Testis (tissue), 3 donors: ENCODE measurements around the gene RNF113B. TPM values are rescaled to one million over a fixed set of nuclear protein-coding genes. Genes with fewer than 3 reads are reported as not detected.

ENCODE experiments used
- DNase-seq: peaks from one replicate; pipeline ENCODE4 v3.0.0-alpha.2; 2019
- H3K27ac ChIP-seq, 2 donors: fragments of 200-600 bp; sonication (generic); one replicate each; pipeline ENCODE4 v1.5.1; 2019
- H3K27me3 ChIP-seq: fragments of 200-600 bp; sonication (generic); one replicate; pipeline ENCODE4 v1.5.1; 2019
- H3K36me3 ChIP-seq: fragments of 200-600 bp; sonication (generic); one replicate; pipeline ENCODE4 v1.5.1; 2017; ENCODE audit warnings: low read depth; ENCODE audit errors: missing control alignments
- H3K4me1 ChIP-seq: fragments of 200-600 bp; sonication (generic); one replicate; pipeline ENCODE4 v1.5.1; 2019
- H3K4me3 ChIP-seq, 2 donors: fragments of 200-600 bp; sonication (generic); one replicate each; pipeline ENCODE4 v1.5.1; 2017 to 2019
- H3K9me3 ChIP-seq: fragments of 200-600 bp; sonication (generic); one replicate; pipeline ENCODE4 v1.5.1; 2017
- POLR2A ChIP-seq: fragments of 450-650 bp; IDR thresholded peaks from one replicate; pipeline ENCODE4 v1.6.1; 2017; ENCODE audit warnings: antibody characterized with exemption, mild to moderate bottlenecking, moderate library complexity
- WGBS, 2 donors: methylation state at CpG; one replicate each; pipeline ENCODE4 v1.1.5; 2018; 5-methylcytosine and 5-hydroxymethylcytosine counted together
- intact Hi-C: fragments of 100-400 bp; cut with DNase I; formaldehyde crosslinking; loops from one replicate; pipeline ENCODE4 v1.15.1; 2023; ENCODE audit warnings: low total_unique reads
- polyA plus RNA-seq: library from polyadenylated mRNA; stranded (reverse); fragments of 350-450 nt; fragmentation: Illumina TruSeq; extraction: RNeasy Lipid Tissue Mini Kit (QIAGEN cat#74804); gene quantifications from one replicate; pipeline ENCODE4 v1.2.3, GENCODE V29; 2014; ENCODE audit warnings: low read depth, low replicate concordance; ENCODE audit not compliant: insufficient read depth
- total RNA-seq, 2 donors: library from RNA; depleted of rRNA; stranded (reverse); fragments of >200 nt; gene quantifications; one replicate each; pipeline ENCODE4 v1.2.3, GENCODE V29; 2016
- TF ChIP-seq, protein P1 (sequence below), 3 experiments: fragments of 450-650 bp in 2 of 3; fragments of 200-600 bp in 1 of 3; sonication (generic) in 1 of 3; IDR thresholded peaks; one replicate each; pipeline ENCODE4 v1.5.1; 2016 to 2019; ENCODE audit warnings: antibody characterized with exemption in 3 of 3, mild to moderate bottlenecking in 2 of 3, moderate library complexity in 1 of 3

Gene RNF113B
- total and polyA plus RNA-seq, 3 donors from 2014 or later = 33.6 to 117 (median 41.5) TPM

- no peak for DNase-seq
- intact Hi-C loops = no loop called here
- Histone ChIP-seq H3K9me3 (no peaks in the 10 kb centered on the region), H3K4me1 (peaks cover 13% of the 10 kb centered on the region), H3K36me3 (no peaks in the 10 kb centered on the region), H3K27me3 (no peaks in the 10 kb centered on the region), H3K27ac (no peak overlapping the region), H3K4me3 (no peak overlapping the region)
- 91 to 97% methylated on average over 10 to 14 of the region's 14 CpGs for WGBS, 2 donors
- no peak for TF ChIP-seq POLR2A
- TF ChIP-seq, protein P1, sequence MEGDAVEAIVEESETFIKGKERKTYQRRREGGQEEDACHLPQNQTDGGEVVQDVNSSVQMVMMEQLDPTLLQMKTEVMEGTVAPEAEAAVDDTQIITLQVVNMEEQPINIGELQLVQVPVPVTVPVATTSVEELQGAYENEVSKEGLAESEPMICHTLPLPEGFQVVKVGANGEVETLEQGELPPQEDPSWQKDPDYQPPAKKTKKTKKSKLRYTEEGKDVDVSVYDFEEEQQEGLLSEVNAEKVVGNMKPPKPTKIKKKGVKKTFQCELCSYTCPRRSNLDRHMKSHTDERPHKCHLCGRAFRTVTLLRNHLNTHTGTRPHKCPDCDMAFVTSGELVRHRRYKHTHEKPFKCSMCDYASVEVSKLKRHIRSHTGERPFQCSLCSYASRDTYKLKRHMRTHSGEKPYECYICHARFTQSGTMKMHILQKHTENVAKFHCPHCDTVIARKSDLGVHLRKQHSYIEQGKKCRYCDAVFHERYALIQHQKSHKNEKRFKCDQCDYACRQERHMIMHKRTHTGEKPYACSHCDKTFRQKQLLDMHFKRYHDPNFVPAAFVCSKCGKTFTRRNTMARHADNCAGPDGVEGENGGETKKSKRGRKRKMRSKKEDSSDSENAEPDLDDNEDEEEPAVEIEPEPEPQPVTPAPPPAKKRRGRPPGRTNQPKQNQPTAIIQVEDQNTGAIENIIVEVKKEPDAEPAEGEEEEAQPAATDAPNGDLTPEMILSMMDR (IDR thresholded peaks at IDR 0.05) = no peak
These were observed 11.6 kb upstream of the RNF113B start for GRCh38 chr13:98188544-98189166.

- intact Hi-C loops = no loop called here
- Histone ChIP-seq H3K27me3 (no peaks in the 10 kb centered on the region), H3K9me3 (no peaks in the 10 kb centered on the region), H3K36me3 (no peaks in the 10 kb centered on the region), H3K27ac (peak overlapping the region in 1 of 2 donors; percentile 20), H3K4me3 (no peak overlapping the region), H3K4me1 (peaks cover 13% of the 10 kb centered on the region)
- TF ChIP-seq POLR2A = no peak
- WGBS, 2 donors = 56 to 66% methylated on average over 7 of the region's 7 CpGs
- peak; percentile 36 for DNase-seq
These were observed 10.8 kb upstream of the RNF113B start for GRCh38 chr13:98187965-98188261.

GRCh38 chr13:98187155-98187964 lies 10.3 kb upstream of the RNF113B start:
- H3K27ac ChIP-seq = peak overlapping the region in 1 of 2 donors; percentile 20
- H3K36me3 ChIP-seq = no peaks in the 10 kb centered on the region
- peaks cover 18% of the 10 kb centered on the region for H3K4me1 ChIP-seq
- intact Hi-C loops = no loop called here
- TF ChIP-seq POLR2A = no peak
- TF ChIP-seq, protein P1 (IDR thresholded peaks at IDR 0.05) = no peak
- DNase-seq = no peak
- WGBS, 2 donors = 44 to 47% methylated on average over 4 of the region's 4 CpGs
- H3K9me3 ChIP-seq = no peaks in the 10 kb centered on the region
- no peaks in the 10 kb centered on the region for H3K27me3 ChIP-seq
- no peak overlapping the region for H3K4me3 ChIP-seq

- H3K9me3 ChIP-seq = no peaks in the 10 kb centered on the region
- no peaks in the 10 kb centered on the region for H3K27me3 ChIP-seq
- no peak for DNase-seq
- H3K36me3 ChIP-seq = no peaks in the 10 kb centered on the region
- no peak for TF ChIP-seq POLR2A
- TF ChIP-seq, protein P1 (IDR thresholded peaks at IDR 0.05) = no peak
- H3K4me1 ChIP-seq = peaks cover 11% of the 10 kb centered on the region
- WGBS, 2 donors = 89 to 98% methylated on average over 1 of the region's 1 CpG
- intact Hi-C loops = no loop called here
- H3K4me3 ChIP-seq = no peak overlapping the region
- no peak overlapping the region for H3K27ac ChIP-seq
These were observed 7.7 kb upstream of the RNF113B start for GRCh38 chr13:98184792-98185191.

DNA sequence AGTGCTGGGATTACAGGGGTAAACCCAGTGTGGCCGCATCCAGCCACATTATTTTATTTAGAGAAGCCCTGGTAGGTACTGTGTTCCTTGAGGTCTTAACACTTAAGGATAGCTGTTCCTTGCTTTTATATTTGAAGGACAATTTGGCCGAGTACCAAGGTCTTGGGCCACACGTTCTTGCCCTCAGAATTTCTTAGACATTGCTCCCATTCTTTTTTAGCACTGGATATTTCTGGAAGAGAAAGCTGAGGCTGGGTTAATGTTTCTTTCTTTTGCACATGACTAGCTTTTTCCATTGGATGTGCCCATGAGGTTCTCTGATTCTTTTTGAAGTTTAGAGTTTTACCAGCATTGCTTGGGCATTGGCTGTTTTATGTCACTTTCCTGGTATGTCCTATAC lies 5.5 kb upstream of the RNF113B start:
- Histone ChIP-seq H3K36me3 (no peaks in the 10 kb centered on the region), H3K4me3 (no peak overlapping the region), H3K9me3 (no peaks in the 10 kb centered on the region), H3K27me3 (no peaks in the 10 kb centered on the region), H3K4me1 (peaks cover 10% of the 10 kb centered on the region), H3K27ac (no peak overlapping the region)
- DNase-seq = no peak
- intact Hi-C loops = no loop called here
- 60 to 75% methylated on average over 3 of the region's 3 CpGs for WGBS, 2 donors
- TF ChIP-seq, protein P1 (IDR thresholded peaks at IDR 0.05) = no peak
- no peak for TF ChIP-seq POLR2A
